ENCODE data around the gene UTF1. TPM values are rescaled to one million over a fixed set of nuclear protein-coding genes. Genes with fewer than 3 reads are reported as not detected.

UTF1 gene
- total RNA-seq, 6 experiments from 2014 or later = not detected

- peaks cover 4% of the 10 kb centered on the region for H3K27me3 Mint-ChIP-seq (ENCODE audit: insufficient read depth)
- H3K4me1 Mint-ChIP-seq (ENCODE audit: low read depth) = no peaks in the 10 kb centered on the region
- H3K4me3 Mint-ChIP-seq = no peak overlapping the region
- no peak overlapping the region for H3K27ac Mint-ChIP-seq
- H3K9me3 Mint-ChIP-seq = peaks cover 19% of the 10 kb centered on the region; the same call in 1 of the 2 replicates
- TF ChIP-seq CTCF (IDR thresholded peaks at IDR 0.05) = no peak
- H3K36me3 Mint-ChIP-seq (ENCODE audit: low read depth) = no peaks in the 10 kb centered on the region
- no peak for DNase-seq
These were observed 17.8 kb upstream of the UTF1 start for GRCh38 chr10:133211959-133212852.

GRCh38 chr10:133212853-133213494 lies 17.0 kb upstream of the UTF1 start:
- no peaks in the 10 kb centered on the region for H3K36me3 Mint-ChIP-seq (ENCODE audit: low read depth)
- H3K27ac Mint-ChIP-seq = no peak overlapping the region
- no peaks in the 10 kb centered on the region for H3K4me1 Mint-ChIP-seq (ENCODE audit: low read depth)
- peaks cover 19% of the 10 kb centered on the region; the same call in 1 of the 2 replicates for H3K9me3 Mint-ChIP-seq
- no peak for DNase-seq
- no peak for TF ChIP-seq CTCF (IDR thresholded peaks at IDR 0.05)
- H3K4me3 Mint-ChIP-seq = no peak overlapping the region
- H3K27me3 Mint-ChIP-seq (ENCODE audit: insufficient read depth) = peaks cover 4% of the 10 kb centered on the region

- TF ChIP-seq CTCF (IDR thresholded peaks at IDR 0.05) = no peak
- Mint-ChIP-seq H3K4me1 (ENCODE audit: low read depth) (no peaks in the 10 kb centered on the region), H3K27ac (no peak overlapping the region), H3K4me3 (no peak overlapping the region), H3K9me3 (peaks cover 19% of the 10 kb centered on the region; the same call in 1 of the 2 replicates), H3K36me3 (ENCODE audit: low read depth) (no peaks in the 10 kb centered on the region), H3K27me3 (ENCODE audit: insufficient read depth) (peaks cover 4% of the 10 kb centered on the region)
- no peak for DNase-seq
These were observed 16.2 kb upstream of the UTF1 start for GRCh38 chr10:133213641-133214467.

GRCh38 chr10:133214468-133215410 lies 15.3 kb upstream of the UTF1 start:
- no peak for TF ChIP-seq CTCF (IDR thresholded peaks at IDR 0.05)
- H3K36me3 Mint-ChIP-seq (ENCODE audit: low read depth) = no peaks in the 10 kb centered on the region
- no peaks in the 10 kb centered on the region for H3K4me1 Mint-ChIP-seq (ENCODE audit: low read depth)
- no peak for DNase-seq
- no peak overlapping the region for H3K27ac Mint-ChIP-seq
- peaks cover 19% of the 10 kb centered on the region; the same call in 1 of the 2 replicates for H3K9me3 Mint-ChIP-seq
- peaks cover 4% of the 10 kb centered on the region for H3K27me3 Mint-ChIP-seq (ENCODE audit: insufficient read depth)
- H3K4me3 Mint-ChIP-seq = no peak overlapping the region

All from HFFc6 (cell line).